HG03139 (cell line): ENCODE data around the gene CHST9.
"Not testable (repeated sequence)": the region's sequence is repeated elsewhere in the genome, so short reads cannot be mapped to it uniquely, and the experiment has no call there.

Experiments
- ATAC-seq: cut with Tn5 transposase; IDR thresholded peaks from one replicate; pipeline ENCODE4 v1.9.1; 2021; ENCODE audit not compliant: unreplicated experiment

Gene CHST9

DNA sequence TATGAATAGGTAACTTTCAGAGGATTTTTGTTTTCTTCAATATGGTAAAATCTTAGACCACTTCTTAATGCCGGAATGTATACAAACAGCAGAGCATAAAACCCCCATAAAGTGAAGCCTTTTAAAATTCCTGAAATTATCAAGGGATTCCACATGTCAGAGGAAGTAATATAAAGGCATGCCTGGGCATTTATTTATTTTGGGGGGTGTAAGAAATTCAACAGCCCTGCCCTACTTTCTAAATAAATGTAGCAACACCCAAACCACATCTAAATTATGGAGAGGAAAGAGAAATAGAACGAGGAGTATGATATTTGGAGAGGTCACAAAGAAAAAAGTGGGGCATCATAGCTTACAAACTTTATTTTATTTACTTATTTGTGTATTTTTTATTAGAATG is 9.9 kb downstream of the CHST9 start:
- ATAC-seq: no peak

GRCh38 chr18:27171993-27172392 is 13.1 kb downstream of the CHST9 start:
- no peak for ATAC-seq

DNA sequence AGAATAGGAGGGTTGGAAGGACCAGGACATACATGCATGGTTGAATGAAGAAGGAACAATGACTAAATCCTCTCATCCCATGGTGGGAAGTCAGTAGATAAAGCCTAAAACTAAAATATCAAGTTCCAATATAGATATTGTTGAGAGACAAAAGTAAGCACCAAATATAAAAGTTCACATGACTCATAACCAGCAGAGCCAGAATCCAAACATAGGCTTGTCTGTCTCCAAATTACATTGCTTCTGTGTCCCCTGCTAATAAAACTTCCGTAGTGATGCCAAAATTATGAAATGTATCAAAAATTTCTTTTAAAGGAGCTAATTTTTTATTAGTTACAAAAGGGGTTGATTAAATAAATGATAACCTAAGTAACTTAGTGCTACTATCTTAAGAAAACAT is 19.7 kb downstream of the CHST9 start:
- no peak for ATAC-seq

GRCh38 chr18:27164905-27165304 is 20.2 kb downstream of the CHST9 start:
- no peak for ATAC-seq

DNA sequence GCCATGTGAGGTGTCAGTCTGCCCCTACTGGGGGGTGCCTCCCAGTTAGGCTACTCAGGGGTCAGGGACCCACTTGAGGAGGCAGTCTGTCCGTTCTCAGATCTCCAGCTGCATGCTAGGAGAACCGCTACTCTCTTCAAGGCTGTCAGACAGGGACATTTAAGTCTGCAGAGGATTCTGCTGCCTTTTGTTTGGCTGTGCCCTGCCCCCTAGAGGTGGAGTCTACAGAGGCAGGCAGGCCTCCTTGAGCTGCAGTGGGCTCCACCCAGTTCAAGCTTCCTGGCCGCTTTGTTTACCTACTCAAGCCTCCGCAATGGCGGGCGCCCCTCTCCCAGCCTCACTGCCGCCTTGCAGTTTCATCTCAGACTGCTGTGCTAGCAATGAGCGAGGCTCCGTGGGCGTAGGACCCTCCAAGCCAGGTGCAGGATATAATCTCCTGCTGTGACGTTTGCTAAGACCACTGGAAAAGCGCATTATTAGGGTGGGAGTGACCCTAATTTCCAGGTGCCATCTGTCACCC is 21.9 kb downstream of the CHST9 start:
- not testable (repeated sequence) for ATAC-seq

DNA sequence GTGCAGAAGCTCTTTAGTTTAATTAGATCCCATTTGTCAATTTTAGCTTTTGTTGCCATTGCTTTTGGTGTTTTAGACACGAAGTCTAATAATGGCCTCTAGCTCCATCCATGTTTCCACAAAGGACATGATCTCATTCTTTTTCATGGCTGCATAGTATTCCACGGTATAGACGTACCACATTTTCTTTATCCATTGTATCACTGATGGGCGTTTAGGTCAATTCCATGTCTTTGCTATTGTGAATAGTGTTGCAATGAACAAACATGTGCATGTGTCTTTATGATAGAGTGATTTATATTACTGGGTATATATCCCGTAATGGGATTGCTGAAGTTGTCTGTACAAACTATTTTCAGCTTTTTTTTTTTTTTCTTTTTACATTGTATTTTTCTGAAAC is 35.9 kb downstream of the CHST9 start:
- not testable (repeated sequence) for ATAC-seq

DNA sequence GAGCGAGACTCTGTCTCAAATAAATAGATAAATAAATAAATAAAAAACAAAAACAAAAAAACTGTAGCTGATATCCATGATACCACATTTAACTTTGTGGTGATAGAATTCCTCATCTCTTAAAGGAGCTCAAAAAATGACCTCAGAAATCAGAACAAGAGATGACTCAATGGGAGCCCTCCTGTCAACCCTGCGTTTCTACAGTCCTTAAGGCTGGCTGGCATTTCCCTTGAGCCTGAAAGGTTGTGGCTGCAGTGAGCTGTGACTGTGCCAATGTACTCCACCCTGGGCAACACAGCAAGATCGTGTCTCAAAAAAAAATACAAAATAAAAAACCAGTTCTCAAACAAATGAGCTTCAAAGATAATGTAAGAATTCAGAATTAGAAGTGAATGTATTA is 40.4 kb downstream of the CHST9 start:
- no peak for ATAC-seq

DNA sequence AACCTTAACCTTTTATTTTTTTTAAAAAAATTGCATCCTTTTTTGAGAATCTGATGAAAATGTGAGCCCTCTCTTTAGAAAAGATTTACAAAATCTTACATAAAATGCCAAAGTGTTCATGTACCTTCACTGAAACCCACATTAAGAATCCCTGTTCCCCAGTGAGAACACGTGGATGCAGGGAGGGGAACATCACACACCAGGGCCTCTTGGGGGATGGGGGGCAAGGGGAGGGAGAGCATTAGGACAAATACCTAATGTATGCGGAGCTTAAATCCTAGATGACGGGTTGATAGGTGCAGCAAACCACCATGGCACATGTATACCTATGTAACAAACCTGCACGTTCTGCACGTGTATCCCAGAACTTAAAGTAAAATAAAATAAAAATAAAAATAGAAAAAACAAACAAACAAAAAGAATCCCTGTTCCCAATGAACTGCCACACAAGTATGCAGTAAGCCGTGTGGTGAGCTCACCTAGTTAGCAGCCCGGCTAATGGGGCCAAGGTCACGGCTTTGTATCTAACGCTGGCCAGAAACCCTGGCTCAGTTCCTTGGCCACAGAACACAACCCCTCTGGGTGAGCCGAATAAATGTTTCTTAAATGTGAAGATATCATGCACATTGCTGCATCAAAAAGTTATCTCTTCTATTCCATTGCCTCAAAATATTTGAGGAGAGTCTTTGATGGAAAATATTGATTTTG is 41.4 kb downstream of the CHST9 start:
- no peak for ATAC-seq

DNA sequence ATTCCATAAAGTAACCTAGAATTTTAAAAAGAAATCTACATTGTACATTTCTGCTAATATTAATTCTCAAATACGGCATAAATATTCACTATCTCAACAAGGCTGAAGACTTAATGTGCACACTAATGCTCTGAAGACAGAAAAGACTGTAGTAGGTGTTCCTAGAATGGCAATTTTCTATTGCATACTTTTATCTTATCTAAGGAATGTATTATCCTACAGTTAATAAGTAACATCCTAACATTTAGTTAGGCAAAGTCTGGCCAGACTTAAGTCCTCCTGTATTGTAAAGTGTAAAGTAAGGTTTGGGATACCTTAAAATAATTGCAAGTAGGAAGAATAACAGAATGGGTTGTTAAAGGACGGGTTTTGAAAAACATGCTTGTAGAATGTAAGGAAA is 42.2 kb downstream of the CHST9 start:
- no peak for ATAC-seq

DNA sequence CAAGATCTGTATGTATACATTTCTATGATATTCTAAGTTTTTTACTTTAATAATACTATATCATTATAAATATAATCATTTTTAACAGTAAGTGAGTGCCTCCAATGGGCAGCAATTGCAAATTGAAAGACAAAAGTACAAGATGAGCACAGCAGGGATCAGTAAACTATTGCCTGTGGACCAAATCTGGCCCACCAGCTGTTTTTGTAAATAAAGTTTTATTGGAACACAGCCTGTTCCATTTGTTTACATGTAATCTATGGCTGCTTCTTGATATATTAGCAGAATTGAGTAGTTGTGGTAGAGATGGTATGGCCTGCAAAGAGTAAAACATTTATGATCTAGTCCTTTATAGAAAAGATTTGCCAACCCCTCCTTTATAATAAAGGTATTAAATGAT is 43.2 kb downstream of the CHST9 start:
- no peak for ATAC-seq

DNA sequence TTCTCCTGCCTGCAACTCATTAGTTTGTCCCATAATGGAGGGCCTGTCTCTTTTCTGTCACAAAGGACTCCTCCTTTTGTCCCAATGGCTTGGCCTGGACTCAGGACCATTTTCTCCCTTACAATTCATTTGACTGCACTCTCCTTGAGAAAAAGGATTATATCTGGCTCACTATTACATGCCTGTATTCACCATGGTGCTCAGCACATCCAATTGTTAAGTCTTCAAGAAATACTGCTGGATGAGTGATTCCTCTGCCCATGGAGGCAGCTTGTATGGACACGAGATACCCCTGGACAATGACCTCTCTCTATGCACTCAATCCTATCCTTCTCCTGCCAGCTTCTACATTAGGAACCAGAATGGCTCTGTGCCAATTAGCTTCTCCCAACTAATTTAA is 47.0 kb downstream of the CHST9 start:
- no peak for ATAC-seq

GRCh38 chr18:27136208-27136535 is 48.9 kb downstream of the CHST9 start:
- no peak for ATAC-seq

DNA sequence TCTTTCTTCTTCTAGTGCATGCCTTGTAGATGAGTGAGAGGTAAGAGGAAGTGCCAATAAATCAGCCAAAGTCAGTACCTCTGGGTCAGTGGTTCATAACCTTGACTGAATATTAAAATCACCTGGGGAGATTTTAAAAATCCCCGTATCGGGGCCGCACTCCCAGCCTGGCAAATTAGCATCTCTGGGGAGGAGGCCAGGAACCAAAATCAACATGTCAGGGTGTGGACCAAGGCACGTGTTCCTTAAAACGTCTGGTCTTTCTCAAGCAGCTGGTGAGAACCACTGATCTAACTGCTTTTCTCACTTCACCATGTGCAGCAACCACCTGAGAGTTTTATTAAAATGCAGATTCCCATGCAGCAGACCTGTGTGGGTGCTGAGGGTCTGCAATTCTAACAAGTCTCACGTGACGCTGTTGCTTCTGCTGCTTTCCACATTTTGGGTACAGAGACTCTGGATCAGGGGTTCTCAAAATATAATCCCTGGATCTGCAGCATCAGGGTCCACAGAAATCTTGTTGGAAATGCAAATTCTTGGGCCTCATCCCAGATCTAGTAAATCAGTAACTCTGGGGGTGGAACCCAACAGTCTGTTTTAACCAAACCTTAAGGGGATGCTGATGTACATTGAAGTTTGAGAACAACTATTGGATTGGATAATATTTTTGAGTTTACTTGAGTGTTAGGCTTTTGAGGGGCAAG is 49.5 kb downstream of the CHST9 start:
- no peak for ATAC-seq

- ATAC-seq: no peak
These were observed 55.0 kb downstream of the CHST9 start for GRCh38 chr18:27130065-27130630.

- ATAC-seq: no peak
These were observed 60.9 kb downstream of the CHST9 start for GRCh38 chr18:27124196-27124595.

- ATAC-seq: no peak
These were observed 64.0 kb downstream of the CHST9 start for GRCh38 chr18:27121108-27121507.

- no peak for ATAC-seq
These were observed 64.9 kb downstream of the CHST9 start for GRCh38 chr18:27120246-27120645.

DNA sequence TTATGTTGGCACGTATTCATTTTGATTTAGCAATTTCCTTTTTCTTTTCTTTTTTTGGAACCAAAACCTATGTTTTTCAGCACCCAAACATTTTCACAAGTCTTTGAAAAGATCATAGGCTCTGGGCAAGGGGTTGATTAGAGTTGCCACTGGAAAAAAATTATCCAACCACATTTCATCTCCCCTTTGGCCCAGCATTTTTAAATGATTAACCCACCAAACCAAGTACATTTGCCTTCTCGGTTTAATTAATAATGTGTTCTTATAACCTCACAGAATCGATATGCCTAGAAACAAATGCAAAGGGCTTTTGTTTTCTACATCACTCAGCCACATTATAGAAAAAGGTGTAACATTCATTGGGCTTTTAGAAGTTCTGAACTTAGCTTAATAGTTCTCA is 66.1 kb downstream of the CHST9 start:
- no peak for ATAC-seq

DNA sequence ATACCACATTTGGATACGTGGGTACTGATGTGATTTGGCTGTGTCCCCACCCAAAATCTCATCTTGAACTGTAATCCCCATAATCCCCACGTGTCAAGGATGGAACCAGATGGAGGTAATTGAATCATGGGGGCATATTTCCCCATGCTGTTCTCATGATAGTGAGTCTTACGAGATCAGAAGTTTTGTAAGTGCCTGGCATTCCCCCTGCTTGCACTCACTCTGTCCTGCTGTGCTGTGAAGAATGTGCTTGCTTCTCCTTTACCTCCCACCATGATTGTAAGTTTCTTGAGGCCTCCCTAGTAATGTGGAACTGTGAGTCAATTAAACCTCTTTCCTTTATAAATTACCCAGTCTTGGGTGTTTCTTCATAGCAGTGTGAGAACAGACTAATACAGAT is 70.3 kb downstream of the CHST9 start:
- ATAC-seq: no peak

GRCh38 chr18:27113358-27113757 is 71.8 kb downstream of the CHST9 start:
- ATAC-seq: no peak

GRCh38 chr18:27110319-27110718 is 74.8 kb downstream of the CHST9 start:
- ATAC-seq: no peak

DNA sequence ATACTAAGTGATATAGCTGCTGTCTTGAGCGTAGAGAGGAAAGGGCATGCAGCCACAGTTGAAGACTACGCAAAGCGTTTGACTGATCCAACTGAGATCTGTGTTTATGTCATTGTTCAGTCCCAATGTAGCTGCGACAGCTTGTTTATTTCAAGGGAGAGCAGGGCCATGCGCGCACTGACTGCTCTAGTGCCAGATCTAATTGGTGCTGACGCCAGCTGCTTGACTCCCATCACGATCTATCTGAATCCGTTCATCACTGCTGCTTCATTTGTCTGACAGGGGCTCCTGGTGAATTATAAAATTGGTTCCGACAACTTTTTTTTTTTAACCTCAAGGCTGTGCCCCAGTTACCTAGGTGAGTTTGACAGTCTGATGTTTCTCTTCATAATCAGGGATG is 75.7 kb downstream of the CHST9 start:
- ATAC-seq: no peak
